Chondrocyte (in vitro differentiated cells): ENCODE results near the gene CKAP4. TPM values are rescaled to one million over a fixed set of nuclear protein-coding genes. Genes with fewer than 3 reads are reported as not detected.

Experiments
- DNase-seq: peaks from one replicate; pipeline ENCODE4 v3.0.0; 2021; ENCODE audit warnings: mixed read lengths, low spot score
- H3K27ac Mint-ChIP-seq: one replicate; pipeline ENCODE4 v1.8.0; 2021; ENCODE audit warnings: mild to moderate bottlenecking, moderate library complexity, mixed read lengths; ENCODE audit not compliant: unreplicated experiment
- H3K27me3 Mint-ChIP-seq: 2 replicates; pipeline ENCODE4 v1.8.0; 2021; ENCODE audit warnings: low read depth, mixed read lengths
- H3K36me3 Mint-ChIP-seq: 2 replicates; pipeline ENCODE4 v1.8.0; 2021; ENCODE audit warnings: low read depth, mixed read lengths
- H3K4me1 Mint-ChIP-seq: 2 replicates; pipeline ENCODE4 v1.8.0; 2021; ENCODE audit warnings: low read depth, mild to moderate bottlenecking, mixed read lengths
- H3K4me3 Mint-ChIP-seq: one replicate; pipeline ENCODE4 v1.8.0; 2021; ENCODE audit warnings: mild to moderate bottlenecking, moderate library complexity, mixed read lengths; ENCODE audit not compliant: unreplicated experiment
- H3K9me3 Mint-ChIP-seq: 2 replicates; pipeline ENCODE4 v1.8.0; 2021; ENCODE audit warnings: low read depth, mixed read lengths
- long read RNA-seq: library from polyadenylated mRNA; stranded (forward); transcript quantifications from one replicate; pipeline ENCODE4 v2.0.0, GENCODE V29; 2021
- total RNA-seq: library from RNA; stranded (reverse); gene quantifications from 3 replicates; pipeline ENCODE4 v1.2.1, GENCODE V29; 2021
- TF ChIP-seq, protein P1 (sequence below): fragments of 200-600 bp; sonication (generic); IDR thresholded peaks from 2 replicates; pipeline ENCODE4 v1.5.0; 2021; ENCODE audit warnings: antibody characterized with exemption, mild to moderate bottlenecking, moderate library complexity

Gene CKAP4, protein sequence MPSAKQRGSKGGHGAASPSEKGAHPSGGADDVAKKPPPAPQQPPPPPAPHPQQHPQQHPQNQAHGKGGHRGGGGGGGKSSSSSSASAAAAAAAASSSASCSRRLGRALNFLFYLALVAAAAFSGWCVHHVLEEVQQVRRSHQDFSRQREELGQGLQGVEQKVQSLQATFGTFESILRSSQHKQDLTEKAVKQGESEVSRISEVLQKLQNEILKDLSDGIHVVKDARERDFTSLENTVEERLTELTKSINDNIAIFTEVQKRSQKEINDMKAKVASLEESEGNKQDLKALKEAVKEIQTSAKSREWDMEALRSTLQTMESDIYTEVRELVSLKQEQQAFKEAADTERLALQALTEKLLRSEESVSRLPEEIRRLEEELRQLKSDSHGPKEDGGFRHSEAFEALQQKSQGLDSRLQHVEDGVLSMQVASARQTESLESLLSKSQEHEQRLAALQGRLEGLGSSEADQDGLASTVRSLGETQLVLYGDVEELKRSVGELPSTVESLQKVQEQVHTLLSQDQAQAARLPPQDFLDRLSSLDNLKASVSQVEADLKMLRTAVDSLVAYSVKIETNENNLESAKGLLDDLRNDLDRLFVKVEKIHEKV
- total RNA-seq: 329 to 348 TPM (median 333 TPM) in 3 replicates
- long read RNA-seq, transcript CKAP4-201 (2 exons, 3,093 nt): major isoform, 859 of 930 reads
- long read RNA-seq, partial matches to known transcripts: 0 of 930 reads
- long read RNA-seq, other reads (novel, unspliced or antisense): 71 of 930 reads

DNA sequence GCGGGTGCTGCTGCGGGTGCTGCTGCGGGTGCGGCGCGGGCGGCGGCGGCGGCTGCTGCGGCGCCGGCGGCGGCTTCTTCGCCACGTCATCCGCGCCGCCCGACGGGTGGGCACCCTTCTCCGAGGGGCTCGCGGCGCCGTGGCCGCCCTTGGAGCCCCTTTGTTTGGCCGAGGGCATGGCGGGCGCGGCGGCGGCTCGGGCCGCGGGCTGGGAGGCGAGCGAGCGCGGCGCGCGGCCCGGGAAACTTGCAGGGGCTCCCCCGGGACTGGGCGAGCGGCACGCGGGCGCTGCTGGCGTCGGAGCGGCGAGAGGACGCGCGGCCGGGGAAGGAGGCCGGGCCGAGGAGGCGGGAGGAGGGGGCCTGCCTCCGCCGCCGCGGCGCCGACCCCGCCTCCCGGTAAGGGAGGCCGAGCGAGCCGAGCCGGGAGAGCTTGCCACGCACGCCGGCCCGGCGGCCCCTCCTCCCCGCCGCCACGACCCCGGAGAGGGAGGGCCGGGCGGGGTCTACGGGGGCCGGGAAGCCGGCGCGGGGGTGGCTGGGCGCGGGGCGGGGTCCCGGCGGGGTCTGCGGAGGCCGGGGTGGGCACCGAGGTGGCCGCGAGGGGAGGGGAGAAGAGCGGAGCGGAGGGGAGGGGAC is at the start of gene CKAP4:
TSS of gene CKAP4 (minus strand) at position 347 of the 638 bp plus-strand sequence. CDS start at position 178, 169 bp downstream.
- peaks cover 49% of the 10 kb centered on the region for H3K4me1 Mint-ChIP-seq
- no peaks in the 10 kb centered on the region for H3K27me3 Mint-ChIP-seq

DNA sequence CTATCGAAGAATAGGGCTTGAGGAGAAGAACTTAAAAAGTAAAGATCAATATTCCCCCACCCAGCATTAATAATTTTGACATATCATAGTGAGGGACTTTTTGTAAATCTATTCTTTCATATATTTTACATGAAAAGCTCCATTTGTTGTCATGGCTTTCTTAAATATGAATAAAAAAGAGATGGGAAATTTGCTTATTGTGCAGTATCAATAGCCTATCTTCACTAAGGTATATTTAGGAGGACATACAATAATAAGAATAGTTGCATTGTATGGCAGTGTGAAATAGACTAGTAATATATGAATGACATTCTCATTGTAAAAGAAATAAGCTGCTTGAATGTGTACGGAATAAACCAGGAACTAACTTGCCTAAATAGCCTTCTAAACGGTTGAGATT is 49.3 kb upstream of the CKAP4 start:
- no peak for DNase-seq
- H3K36me3 Mint-ChIP-seq: no peaks in the 10 kb centered on the region
- H3K9me3 Mint-ChIP-seq: no peaks in the 10 kb centered on the region
- no peaks in the 10 kb centered on the region for H3K27me3 Mint-ChIP-seq
- no peak overlapping the region for H3K4me3 Mint-ChIP-seq
- TF ChIP-seq, protein P1, sequence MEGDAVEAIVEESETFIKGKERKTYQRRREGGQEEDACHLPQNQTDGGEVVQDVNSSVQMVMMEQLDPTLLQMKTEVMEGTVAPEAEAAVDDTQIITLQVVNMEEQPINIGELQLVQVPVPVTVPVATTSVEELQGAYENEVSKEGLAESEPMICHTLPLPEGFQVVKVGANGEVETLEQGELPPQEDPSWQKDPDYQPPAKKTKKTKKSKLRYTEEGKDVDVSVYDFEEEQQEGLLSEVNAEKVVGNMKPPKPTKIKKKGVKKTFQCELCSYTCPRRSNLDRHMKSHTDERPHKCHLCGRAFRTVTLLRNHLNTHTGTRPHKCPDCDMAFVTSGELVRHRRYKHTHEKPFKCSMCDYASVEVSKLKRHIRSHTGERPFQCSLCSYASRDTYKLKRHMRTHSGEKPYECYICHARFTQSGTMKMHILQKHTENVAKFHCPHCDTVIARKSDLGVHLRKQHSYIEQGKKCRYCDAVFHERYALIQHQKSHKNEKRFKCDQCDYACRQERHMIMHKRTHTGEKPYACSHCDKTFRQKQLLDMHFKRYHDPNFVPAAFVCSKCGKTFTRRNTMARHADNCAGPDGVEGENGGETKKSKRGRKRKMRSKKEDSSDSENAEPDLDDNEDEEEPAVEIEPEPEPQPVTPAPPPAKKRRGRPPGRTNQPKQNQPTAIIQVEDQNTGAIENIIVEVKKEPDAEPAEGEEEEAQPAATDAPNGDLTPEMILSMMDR: no peak
- H3K27ac Mint-ChIP-seq: no peak overlapping the region
- H3K4me1 Mint-ChIP-seq: peaks cover 39% of the 10 kb centered on the region

More for the DNA sequence above, at the start of gene CKAP4:
- DNase-seq: no peak
- peak within 1 kb of the TSS; percentile 90 for H3K27ac Mint-ChIP-seq
- peak within 1 kb of the TSS; percentile 82 for H3K4me3 Mint-ChIP-seq
- H3K9me3 Mint-ChIP-seq: no peaks in the 10 kb centered on the region
- TF ChIP-seq, protein P1: no peak
- H3K36me3 Mint-ChIP-seq: peaks cover 5% of the 10 kb centered on the region

DNA sequence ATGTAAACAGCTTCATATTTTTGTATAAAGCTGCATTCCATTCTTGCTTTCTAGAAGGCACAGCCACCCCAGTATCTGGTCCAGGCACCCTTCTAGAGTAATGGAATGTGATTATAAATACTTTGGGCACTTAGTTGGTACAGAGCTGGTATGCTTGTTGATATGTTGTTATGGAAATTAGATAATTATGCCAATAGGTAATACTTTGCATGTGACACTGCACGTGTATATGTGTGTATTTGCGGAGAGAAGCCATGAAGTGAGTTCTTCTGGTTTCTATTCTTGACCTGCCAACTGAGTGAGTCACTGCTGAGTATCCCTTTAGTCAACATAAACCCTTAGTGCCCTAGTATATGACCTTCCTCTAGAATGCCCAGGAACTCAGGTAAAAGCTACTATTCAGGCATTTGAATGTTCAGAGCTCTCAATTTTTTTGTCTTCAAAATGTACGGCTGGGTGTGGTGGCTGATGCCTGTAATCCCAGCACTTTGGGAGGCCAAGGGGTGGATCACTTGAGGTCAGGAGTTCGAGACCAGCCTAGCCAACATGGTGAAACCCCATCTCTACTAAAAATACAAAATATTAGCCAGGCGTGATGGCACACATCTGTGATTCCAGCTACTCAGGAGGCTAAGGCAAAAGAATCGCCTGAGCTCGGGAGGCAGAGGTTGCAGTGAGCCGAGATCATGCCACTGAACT is 48.5 kb upstream of the CKAP4 start:
- Mint-ChIP-seq H3K27me3 (no peaks in the 10 kb centered on the region), H3K4me3 (no peak overlapping the region), H3K4me1 (peaks cover 32% of the 10 kb centered on the region), H3K27ac (peak overlapping the region; percentile 59), H3K36me3 (no peaks in the 10 kb centered on the region), H3K9me3 (no peaks in the 10 kb centered on the region)
- DNase-seq: no peak
- TF ChIP-seq, protein P1: no peak

DNA sequence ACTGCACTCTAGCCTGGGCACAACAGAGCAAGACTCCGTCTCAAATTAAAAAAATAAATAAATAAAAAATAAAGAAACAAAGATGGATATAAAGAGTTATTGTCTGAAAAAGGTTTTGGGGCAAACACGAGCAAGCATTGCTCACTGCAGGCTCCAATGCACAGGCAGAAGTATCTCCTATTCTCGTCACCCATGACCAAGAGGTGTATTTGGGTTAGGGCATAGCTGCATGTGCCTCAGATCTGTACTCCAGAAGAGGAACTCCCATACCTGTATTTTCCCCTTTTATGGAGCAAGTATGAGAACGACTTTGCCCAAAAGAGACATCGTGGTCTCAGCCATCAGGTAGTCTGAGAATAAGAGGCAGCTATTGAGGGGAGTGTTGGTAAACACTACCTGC is 44.5 kb upstream of the CKAP4 start:
- no peak for DNase-seq
- H3K4me1 Mint-ChIP-seq: peaks cover 28% of the 10 kb centered on the region
- no peak overlapping the region for H3K4me3 Mint-ChIP-seq
- no peaks in the 10 kb centered on the region for H3K9me3 Mint-ChIP-seq
- H3K27me3 Mint-ChIP-seq: no peaks in the 10 kb centered on the region
- TF ChIP-seq, protein P1: no peak
- no peaks in the 10 kb centered on the region for H3K36me3 Mint-ChIP-seq
- no peak overlapping the region for H3K27ac Mint-ChIP-seq

DNA sequence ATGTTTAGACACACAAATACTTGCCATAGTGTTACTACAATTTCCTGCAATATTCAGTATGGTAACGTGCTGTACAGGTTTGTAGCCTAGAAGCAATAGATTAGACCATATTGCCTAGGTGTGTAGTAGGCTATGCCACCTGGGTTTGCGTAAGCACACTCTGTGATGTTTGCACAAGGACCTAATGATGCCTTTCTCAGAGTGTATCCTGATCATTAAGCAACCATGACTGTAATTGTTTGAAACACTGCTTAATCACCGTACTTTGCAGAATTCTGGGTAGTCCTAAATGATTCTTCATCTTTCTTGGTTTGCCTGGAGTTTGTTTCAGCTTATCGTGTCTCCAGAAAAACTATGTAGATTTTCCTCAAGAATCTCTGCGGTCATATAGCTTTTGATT is 43.5 kb upstream of the CKAP4 start:
- no peak overlapping the region for H3K4me3 Mint-ChIP-seq
- peaks cover 24% of the 10 kb centered on the region for H3K4me1 Mint-ChIP-seq
- TF ChIP-seq, protein P1: no peak
- DNase-seq: no peak
- H3K27me3 Mint-ChIP-seq: no peaks in the 10 kb centered on the region
- H3K36me3 Mint-ChIP-seq: no peaks in the 10 kb centered on the region
- H3K27ac Mint-ChIP-seq: no peak overlapping the region
- no peaks in the 10 kb centered on the region for H3K9me3 Mint-ChIP-seq
